Activated CD8-positive, alpha-beta memory T cell treated with anti-CD3 and anti-CD28 coated beads, Interleukin-2, amount 50 U/mL, for 48 hours (primary cell): Measurements from ENCODE around the gene CCNG1.
"Not testable (repeated sequence)": the region's sequence is repeated elsewhere in the genome, so short reads cannot be mapped to it uniquely, and the experiment has no call there.

Experiments used
- DNase-seq: peaks from one replicate; pipeline ENCODE4 v3.0.0-alpha.2; 2020

The CCNG1 gene

DNA sequence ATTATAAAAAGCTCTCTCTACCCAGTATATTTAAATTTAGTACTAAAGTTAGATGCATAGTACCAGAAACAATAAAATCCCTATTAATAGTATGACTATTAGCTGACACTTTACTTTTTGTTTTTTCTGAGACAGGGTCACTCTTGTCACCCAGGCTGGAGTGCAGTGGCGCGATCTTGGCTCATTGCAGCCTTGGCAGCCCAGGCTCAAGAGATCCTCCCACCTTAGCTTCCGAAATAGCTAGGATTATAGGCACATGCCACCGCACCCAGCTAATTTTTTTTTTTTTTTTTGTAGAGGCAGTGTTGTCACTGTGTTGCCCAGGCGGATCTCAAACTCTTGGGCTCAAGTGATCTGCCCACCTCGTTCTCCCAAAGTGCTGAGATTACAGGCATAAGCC lies 8.0 kb downstream of the CCNG1 start:
- DNase-seq = no peak

GRCh38 chr5:163447191-163447590 lies 9.8 kb downstream of the CCNG1 start:
- no peak for DNase-seq

DNA sequence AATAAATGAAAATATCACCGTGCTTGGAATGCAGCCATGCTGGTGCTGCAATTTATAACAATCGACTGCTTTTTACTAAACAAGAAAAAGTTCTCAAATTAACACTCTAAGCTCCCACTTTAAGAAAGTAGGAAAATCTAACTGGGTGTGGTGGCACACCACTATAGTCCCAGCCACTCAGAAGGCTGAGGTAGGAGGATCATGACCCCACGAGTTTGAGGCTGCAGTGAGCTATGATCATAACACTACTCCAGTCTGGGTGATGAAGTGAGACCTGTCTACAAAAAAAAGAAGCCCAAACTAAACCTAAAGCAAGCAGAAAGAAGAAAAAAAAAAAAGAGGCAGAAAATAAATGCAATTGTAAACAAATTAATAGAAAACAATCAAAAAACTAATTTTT lies 10.5 kb downstream of the CCNG1 start:
- DNase-seq = no peak

- DNase-seq = no peak
Measured at GRCh38 chr5:163448491-163448890, 11.1 kb downstream of the CCNG1 start.

DNA sequence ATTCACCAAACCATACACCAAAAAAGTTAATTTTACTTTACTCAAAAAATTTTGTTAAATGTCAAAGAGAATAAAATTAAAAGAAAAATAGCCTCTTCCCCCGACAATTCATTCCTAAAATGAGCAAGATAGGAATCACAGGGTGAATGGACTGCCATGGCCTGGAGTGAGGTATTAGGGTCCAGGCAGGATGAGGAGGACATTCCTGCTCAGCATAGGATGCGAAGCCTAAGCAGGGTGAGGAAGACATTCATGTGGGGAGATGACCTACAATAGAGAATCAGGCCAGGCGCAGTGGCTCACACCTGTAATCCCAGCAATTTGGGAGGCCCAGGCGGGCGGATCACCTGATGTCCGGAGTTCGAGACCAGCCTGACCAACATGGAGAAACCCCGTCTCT lies 14.1 kb downstream of the CCNG1 start:
- no peak for DNase-seq

- no peak for DNase-seq
Measured at GRCh38 chr5:163453705-163454104, 16.3 kb downstream of the CCNG1 start.

DNA sequence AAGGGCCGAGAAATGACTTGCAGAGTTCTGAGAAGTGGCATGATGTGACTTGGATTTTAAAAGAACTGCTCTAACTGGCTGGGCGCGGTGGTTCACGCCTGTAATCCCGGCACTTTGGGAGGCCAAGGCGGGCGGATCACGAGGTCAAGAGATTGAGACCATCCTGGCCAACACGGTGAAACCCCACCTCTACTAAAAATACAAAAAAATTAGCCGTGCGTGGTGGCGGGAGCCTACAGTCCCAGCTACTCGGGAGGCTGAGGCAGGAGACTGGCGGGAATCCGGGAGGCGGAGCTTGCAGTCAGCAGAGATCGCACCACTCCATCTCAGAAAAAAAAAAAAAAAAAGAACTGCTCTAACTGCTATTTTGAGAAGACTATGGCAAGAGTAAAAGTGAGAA lies 18.0 kb downstream of the CCNG1 start:
- DNase-seq = not testable (repeated sequence)

DNA sequence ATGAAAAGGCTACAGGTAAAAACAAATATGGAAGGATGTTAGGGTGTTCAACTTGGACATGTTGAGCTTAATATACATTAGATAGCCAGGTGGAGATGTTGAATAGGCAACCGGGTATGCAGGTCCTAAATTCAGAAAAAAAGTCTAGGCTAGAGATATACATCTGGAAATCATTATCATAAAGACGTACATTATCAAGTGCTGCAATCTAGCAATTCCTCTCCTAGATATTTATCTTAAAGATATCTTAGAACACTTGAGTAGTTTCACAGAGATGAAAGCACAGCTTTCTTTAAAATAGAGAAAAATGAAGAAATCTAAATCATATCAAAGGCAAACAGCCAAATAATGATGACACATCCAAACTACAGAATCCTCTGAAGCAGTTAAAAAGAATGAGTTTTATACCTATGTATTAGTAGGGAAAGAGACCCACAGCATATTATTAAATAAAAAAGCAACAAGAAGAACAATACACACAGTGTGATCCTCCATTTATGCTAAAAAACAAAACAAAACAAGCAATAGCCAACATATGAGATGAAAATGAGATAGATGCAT lies 18.7 kb downstream of the CCNG1 start:
- DNase-seq = no peak

DNA sequence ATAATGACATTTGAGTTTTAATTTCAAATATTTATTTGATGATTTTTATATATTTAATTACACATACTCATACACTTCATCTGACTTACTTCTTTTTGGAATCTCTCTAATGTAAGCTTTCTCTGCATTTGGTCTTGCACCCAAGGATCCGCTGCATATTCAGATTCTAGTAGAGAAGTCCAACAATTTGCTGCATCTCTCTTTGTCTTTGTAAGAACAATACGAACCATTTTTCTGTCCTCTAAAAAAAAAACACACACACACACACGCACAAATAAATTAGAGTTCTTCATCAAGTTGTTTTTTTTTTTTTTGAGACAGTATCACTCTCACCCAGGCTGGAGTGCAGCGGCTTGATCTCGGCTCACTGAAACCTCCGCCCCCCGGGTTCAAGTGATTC lies 19.4 kb downstream of the CCNG1 start:
- no peak for DNase-seq

DNA sequence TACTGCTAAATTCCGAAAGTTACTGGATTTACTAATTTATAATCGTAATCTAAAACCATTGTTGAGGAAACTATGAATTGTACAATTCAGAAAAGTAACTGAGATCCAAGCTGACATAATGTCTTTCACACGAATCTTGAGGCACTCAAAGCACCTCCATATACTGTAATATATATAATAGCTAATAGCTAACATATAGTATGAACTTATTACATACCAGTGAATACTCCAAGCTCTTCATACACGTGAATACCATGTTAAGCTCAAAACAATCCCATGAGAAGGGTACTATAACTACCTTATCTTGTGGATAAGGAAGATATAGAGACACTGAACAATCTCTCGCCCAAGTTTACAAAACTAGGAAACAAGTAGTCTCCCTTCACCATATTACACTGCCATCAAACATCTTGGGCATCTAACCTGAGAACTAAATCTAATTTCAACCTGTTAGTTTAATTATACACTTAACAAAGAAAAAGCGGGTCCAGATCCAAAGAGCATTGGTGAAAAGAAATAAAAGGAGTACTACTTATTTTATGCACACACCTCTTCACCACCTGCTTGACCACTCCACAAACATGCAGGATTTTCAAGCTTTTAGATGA lies 21.5 kb downstream of the CCNG1 start:
- DNase-seq = no peak

DNA sequence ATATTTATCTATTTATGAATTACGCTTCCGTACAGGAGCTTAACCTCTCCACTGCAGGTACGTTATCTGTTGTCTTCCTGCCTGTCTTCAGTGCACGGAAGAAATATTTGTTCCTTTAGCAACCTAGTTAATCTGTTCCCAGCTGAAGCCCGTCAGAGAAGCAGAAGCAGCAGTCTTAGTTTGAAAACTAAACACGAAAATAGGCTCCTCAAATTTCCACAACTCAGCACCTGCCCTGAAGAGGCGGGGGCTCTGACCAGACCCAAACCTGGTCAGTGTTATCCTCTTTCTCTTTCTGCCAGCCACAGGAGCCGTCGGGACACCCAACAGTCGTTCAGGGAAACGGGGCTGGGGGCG lies 22.0 kb downstream of the CCNG1 start:
- DNase-seq = no peak

DNA sequence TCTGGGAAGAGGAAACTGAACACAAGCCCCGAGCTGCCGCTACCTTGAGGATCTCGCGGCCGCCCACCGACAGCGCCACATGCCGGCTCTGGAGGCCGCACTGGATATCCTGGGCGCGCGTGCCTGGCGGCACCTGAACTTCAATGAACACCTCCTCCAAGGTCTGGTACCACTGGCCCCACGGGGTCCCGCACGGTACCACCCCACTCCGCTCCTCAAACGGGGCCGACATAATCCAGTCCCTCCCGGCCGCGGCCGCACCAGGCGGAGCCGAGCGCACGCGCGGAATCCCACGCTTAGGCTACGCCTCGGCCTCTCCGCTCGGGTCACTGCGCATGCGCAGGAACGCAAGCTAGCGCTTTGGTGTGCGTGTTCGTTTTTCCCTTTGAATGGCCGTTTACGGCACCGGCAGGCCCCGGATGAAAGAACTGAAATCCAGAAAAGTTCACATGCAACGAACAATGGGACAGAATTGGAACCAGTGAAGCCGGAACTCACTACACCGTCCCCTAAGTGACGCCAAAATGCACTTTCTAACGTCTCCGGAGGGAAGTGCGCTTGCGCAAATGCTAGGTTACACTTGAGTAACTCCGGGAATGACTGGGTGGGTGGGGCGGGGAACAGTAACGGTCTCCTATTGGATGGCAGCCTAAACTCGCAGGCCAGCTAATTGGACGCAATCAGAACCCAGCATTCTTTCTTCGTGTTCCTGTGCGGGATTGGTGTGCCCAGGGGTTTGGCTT lies 22.6 kb downstream of the CCNG1 start, which contains the start of gene NUDCD2:
Gene NUDCD2 (minus strand): TSS at position 284 of the 743 bp plus-strand sequence. CDS start 52 bp downstream, at position 232.
- peak; percentile 98 for DNase-seq

DNA sequence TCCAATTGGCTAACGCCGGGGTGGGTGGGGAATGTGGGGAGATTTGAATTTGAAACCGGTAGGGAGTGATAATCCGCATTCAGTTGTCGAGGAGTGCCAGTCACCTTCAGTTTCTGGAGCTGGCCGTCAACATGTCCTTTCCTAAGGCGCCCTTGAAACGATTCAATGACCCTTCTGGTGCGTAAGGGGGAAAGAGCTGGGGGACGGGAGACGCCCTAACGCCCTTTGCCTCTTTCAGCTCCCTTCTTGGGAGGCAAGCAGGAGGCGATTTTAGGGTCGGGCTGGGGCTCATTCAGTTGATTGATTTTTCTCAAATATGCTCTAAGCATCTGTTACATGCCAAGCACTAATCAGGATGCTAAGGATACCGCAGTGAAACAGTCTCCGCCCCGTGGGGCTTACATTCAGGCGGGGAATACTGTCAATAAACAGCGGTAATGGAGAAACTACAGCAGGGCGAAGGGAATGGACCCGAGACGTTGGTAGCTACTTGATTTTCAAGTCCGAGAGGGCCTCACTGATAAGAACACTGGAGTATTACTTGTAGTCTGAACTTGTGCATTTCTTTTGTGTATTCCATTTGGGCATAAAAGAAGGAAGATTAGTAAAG lies 23.3 kb downstream of the CCNG1 start, which contains the start of gene HMMR:
Gene HMMR (plus strand): TSS at position 71 of the 610 bp plus-strand sequence. CDS start 61 bp downstream, at position 132.
- DNase-seq = no peak

DNA sequence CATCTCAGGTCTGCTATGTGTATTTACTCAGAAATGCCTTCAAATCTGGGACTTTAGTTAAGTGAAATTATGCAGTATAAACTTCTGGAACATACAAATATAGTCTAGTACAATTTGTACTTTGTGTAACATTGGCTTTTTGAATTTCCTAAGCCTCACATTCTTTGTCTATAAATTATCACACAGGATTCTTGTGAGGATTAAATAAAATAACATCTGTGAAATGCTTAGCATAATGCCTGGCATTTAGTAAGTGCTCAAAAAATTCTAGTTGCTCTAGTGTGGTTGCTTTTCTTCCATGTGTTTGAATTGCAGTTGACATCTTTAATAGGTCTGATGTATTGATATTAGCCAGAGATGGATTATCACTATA lies 25.7 kb downstream of the CCNG1 start:
- no peak for DNase-seq

- DNase-seq = no peak
Measured at GRCh38 chr5:163467682-163468081, 30.3 kb downstream of the CCNG1 start.

GRCh38 chr5:163473635-163474243 lies 36.3 kb downstream of the CCNG1 start:
- DNase-seq = no peak

DNA sequence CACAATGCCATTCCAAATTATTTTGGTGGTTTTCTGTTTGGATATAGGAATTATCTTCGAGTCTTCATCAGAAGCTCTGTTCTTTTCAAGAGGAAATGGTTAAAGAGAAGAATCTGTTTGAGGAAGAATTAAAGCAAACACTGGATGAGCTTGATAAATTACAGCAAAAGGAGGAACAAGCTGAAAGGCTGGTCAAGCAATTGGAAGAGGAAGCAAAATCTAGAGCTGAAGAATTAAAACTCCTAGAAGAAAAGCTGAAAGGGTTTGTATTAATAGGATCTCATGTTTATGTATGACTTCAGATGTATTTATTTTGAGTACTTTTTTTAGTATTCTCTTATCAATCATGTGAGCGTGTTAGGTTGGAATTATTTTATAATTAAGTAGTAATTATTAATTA lies 38.0 kb downstream of the CCNG1 start:
- no peak for DNase-seq

GRCh38 chr5:163478126-163478981 lies 41.0 kb downstream of the CCNG1 start:
- no peak for DNase-seq

DNA sequence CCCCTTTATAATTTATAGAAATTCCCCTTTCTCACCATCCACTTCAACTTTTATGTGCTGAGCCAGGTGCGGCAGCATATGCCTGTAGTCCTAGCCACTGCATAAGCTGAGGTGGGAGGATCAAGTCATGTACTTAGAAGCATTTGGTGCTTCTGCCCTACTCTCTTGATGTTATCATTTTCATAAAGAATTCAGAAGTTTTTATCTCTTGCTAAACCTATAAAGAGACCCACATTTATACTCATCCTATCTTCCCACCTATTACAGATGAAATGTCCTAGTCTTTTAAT lies 41.5 kb downstream of the CCNG1 start:
- DNase-seq = no peak

GRCh38 chr5:163489055-163489744 lies 51.8 kb downstream of the CCNG1 start:
- no peak for DNase-seq

- no peak for DNase-seq
Measured at GRCh38 chr5:163489745-163490075, 52.3 kb downstream of the CCNG1 start.
